Non-pigmented ciliary epithelial cell (primary cell): Measurements from ENCODE around the gene SPDEF.
A peak's percentile ranks its signal among the peaks of the same experiment; 100 is the strongest.

ENCODE experiments used
- DNase-seq: peaks from one replicate; pipeline ENCODE4 v3.0.0-alpha.2; 2010; ENCODE audit warnings: low read depth

The SPDEF gene

GRCh38 chr6:34514593-34515472, 41.3 kb downstream of the SPDEF start:
- peak; percentile 44 for DNase-seq

- no peak for DNase-seq
Observed at GRCh38 chr6:34514112-34514511, 42.0 kb downstream of the SPDEF start.

GRCh38 chr6:34513646-34514045, 42.5 kb downstream of the SPDEF start:
- no peak for DNase-seq

GRCh38 chr6:34512738-34513115, 43.4 kb downstream of the SPDEF start:
- DNase-seq, result no peak

GRCh38 chr6:34511915-34512737, 44.0 kb downstream of the SPDEF start:
- no peak for DNase-seq

GRCh38 chr6:34511214-34511914, 44.8 kb downstream of the SPDEF start:
- no peak for DNase-seq

- DNase-seq, result no peak
Observed at GRCh38 chr6:34510299-34510698, 45.8 kb downstream of the SPDEF start.

- DNase-seq, result no peak
Observed at GRCh38 chr6:34509782-34510181, 46.3 kb downstream of the SPDEF start.

- DNase-seq, result no peak
Observed at GRCh38 chr6:34508425-34508824, 47.7 kb downstream of the SPDEF start.

- DNase-seq, result no peak
Observed at GRCh38 chr6:34506718-34507117, 49.4 kb downstream of the SPDEF start.

- no peak for DNase-seq
Observed at GRCh38 chr6:34497411-34497810, 58.7 kb downstream of the SPDEF start.

GRCh38 chr6:34496103-34496685, 59.9 kb downstream of the SPDEF start:
- no peak for DNase-seq

- no peak for DNase-seq
Observed at GRCh38 chr6:34494973-34495372, 61.2 kb downstream of the SPDEF start.

GRCh38 chr6:34493344-34493743, 62.8 kb downstream of the SPDEF start:
- no peak for DNase-seq

- DNase-seq, result no peak
Observed at GRCh38 chr6:34491091-34491430, 65.1 kb downstream of the SPDEF start.

- DNase-seq, result no peak
Observed at GRCh38 chr6:34490390-34491090, 65.6 kb downstream of the SPDEF start.

- DNase-seq, result no peak
Observed at GRCh38 chr6:34489207-34489805, 66.8 kb downstream of the SPDEF start.
